Bronchial epithelial cell (primary cell): Measurements from ENCODE around the gene SLC22A2. TPM values are rescaled to one million over a fixed set of nuclear protein-coding genes. Genes with fewer than 3 reads are reported as not detected.

Experiments
- DNase-seq: peaks from one replicate; pipeline ENCODE4 v3.0.0-alpha.2; 2010; ENCODE audit warnings: low read depth
- FAIRE-seq: peaks from 2 replicates; lab custom pipeline; 2011; peaks lifted over from hg19 to GRCh38; lab: Jason Lieb, UNC
- H3K27me3 ChIP-seq: 2 replicates; pipeline ENCODE4 v1.5.1; 2011; ENCODE audit warnings: low read length; ENCODE audit not compliant: control insufficient read depth, insufficient read depth
- H3K36me3 ChIP-seq: 2 replicates; pipeline ENCODE4 v1.5.1; 2011; ENCODE audit warnings: low read length; ENCODE audit not compliant: control insufficient read depth, insufficient read depth
- H3K4me3 ChIP-seq: 2 replicates; pipeline ENCODE4 v1.5.1; 2011; ENCODE audit warnings: mild to moderate bottlenecking, low read depth, low read length, control low read depth
- total RNA-seq: library from RNA; depleted of rRNA; stranded (reverse); fragments of >200 nt; gene quantifications from 2 replicates; pipeline ENCODE4 v1.2.1, GENCODE V29; 2014
- TF ChIP-seq, protein P1 (sequence below): IDR thresholded peaks from 2 replicates; pipeline ENCODE4 v1.5.1; 2011; ENCODE audit warnings: mild to moderate bottlenecking, moderate library complexity, low read length, control low read depth, inconsistent platforms; ENCODE audit not compliant: insufficient read depth, severe bottlenecking

Gene SLC22A2
- total RNA-seq, 1 donor from 2014 or later, result not detected

DNA sequence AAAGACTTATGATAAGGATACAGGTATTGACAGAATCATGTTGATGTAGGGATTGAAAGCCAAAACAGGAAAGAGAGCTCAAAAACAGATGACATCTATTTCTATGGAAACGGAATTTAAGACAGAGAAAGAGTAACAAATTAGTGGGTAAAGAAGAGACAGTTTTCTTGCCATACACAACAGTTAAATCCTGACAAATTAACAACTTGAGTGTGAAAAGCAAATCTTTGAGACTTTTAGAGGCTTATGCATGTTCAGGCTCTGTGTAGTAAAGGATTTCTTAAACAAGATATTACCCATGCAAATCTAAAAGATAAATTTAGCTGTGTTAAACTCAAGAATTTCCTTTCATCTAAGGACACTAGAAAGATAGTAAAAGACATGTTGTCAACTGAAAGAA, 68.5 kb downstream of the SLC22A2 start:
- FAIRE-seq (no peak), DNase-seq (no peak)
- Histone ChIP-seq H3K4me3 (no peak overlapping the region), H3K36me3 (no peaks in the 10 kb centered on the region), H3K27me3 (no peaks in the 10 kb centered on the region)
- TF ChIP-seq, protein P1, sequence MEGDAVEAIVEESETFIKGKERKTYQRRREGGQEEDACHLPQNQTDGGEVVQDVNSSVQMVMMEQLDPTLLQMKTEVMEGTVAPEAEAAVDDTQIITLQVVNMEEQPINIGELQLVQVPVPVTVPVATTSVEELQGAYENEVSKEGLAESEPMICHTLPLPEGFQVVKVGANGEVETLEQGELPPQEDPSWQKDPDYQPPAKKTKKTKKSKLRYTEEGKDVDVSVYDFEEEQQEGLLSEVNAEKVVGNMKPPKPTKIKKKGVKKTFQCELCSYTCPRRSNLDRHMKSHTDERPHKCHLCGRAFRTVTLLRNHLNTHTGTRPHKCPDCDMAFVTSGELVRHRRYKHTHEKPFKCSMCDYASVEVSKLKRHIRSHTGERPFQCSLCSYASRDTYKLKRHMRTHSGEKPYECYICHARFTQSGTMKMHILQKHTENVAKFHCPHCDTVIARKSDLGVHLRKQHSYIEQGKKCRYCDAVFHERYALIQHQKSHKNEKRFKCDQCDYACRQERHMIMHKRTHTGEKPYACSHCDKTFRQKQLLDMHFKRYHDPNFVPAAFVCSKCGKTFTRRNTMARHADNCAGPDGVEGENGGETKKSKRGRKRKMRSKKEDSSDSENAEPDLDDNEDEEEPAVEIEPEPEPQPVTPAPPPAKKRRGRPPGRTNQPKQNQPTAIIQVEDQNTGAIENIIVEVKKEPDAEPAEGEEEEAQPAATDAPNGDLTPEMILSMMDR, result no peak

DNA sequence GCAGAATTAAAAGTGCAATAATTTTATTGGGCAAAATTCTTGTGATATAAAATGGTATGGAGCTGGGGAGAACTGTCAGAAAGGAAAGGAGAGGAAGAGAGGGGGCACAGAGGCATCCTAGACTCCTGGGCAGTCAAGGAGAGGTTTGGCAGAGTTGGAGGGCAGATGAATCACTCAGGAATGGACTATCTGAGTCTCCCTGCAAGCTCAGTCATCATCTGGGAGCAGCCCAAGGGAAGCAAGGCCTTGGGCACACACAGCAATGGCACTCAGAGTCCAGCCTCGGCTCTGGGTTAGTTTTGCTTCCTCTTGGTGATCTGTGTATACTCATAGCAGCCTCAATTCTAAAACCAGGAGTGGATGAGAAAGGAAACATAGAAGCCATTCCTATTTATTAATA, 69.8 kb downstream of the SLC22A2 start:
- FAIRE-seq (no peak), DNase-seq (peak; percentile 41)
- TF ChIP-seq, protein P1, result no peak
- Histone ChIP-seq H3K36me3 (no peaks in the 10 kb centered on the region), H3K4me3 (no peak overlapping the region), H3K27me3 (no peaks in the 10 kb centered on the region)

DNA sequence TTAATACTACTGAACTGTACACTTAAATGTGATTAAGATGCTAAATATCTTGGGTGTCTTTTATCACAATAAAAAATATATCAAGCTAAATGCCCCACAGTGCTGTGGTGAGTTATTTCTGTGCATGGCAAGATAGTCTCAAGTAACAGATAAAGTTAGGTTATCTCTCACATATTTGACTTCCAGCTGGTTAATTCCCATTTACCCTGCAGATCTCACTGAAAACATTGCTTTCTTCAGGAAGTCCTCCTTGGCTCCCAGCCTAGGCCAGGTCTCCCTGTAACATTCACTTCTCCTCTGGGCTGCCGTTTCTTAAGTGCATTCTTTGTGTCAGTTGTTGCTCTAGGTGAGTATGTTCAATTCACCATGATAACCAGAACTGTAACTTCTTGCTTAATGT, 77.9 kb downstream of the SLC22A2 start:
- Histone ChIP-seq H3K27me3 (no peaks in the 10 kb centered on the region), H3K4me3 (no peak overlapping the region), H3K36me3 (no peaks in the 10 kb centered on the region)
- FAIRE-seq (no peak), DNase-seq (no peak)
- TF ChIP-seq, protein P1, result no peak

DNA sequence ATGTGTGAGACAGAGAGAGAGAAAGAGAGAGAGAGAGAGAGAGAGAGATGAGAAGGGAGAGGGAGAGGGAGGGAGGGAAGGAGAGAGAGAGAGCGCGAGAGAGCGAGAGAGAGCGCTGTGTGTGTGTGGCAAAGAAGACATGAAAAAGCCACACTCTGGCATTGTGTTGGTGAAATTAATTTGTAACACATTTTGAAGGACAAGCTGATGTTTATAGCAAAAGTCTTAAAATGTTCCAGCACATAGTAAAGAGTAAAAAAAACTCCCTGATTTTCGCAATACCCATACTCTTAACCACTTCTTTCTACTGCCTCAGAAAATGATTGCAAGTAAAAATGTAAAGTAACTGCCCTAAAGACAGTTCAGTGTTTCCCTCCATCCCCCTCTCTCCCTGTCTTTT, 80.3 kb downstream of the SLC22A2 start:
- Histone ChIP-seq H3K36me3 (no peaks in the 10 kb centered on the region), H3K27me3 (no peaks in the 10 kb centered on the region), H3K4me3 (no peak overlapping the region)
- FAIRE-seq (no peak), DNase-seq (no peak)
- TF ChIP-seq, protein P1, result no peak

DNA sequence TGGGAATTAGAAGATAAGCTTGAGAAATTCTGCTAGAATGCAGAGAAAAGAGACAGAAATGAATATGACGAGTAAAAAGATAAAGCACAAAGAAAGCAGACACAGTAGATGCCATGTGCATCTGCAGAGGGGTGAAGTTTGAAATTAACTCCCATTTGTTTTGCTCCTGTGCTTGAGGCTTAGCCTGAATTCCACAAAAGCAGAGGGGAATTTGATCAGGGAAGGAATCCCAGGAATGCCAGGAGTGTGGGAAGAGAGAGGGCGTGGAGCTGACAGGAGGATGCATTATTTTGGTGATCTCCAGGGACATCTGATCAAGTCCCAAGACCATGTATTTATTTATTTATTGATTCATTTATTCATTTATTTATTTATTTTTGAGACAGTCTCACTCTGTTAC, 81.4 kb downstream of the SLC22A2 start:
- H3K36me3 ChIP-seq, result no peaks in the 10 kb centered on the region
- H3K4me3 ChIP-seq, result no peak overlapping the region
- no peak for FAIRE-seq
- TF ChIP-seq, protein P1, result no peak
- no peaks in the 10 kb centered on the region for H3K27me3 ChIP-seq
- DNase-seq, result no peak

DNA sequence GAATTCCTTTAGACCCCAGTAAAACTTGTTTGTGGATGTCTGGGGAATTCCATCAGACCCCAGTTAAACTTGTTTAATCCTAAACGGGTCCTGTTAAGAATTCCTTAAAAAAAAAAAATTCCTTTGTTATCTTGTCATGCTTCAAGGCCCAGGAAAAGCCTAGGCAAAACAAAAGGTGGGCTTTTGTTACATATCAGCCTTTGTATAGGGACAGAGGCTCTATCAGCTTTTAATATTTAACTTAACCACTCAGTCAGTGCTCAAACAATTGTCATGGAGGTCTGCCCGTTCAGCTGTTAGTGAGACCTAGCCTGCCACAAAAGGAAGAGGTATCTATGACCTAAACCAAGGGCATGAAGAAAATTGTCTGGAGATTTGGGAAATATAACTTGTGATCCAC, 83.9 kb downstream of the SLC22A2 start:
- Histone ChIP-seq H3K36me3 (no peaks in the 10 kb centered on the region), H3K27me3 (no peaks in the 10 kb centered on the region), H3K4me3 (no peak overlapping the region)
- FAIRE-seq (no peak), DNase-seq (no peak)
- TF ChIP-seq, protein P1, result no peak
